CD4-positive, alpha-beta T cell (primary cell): Measurements from ENCODE around the gene PER3. TPM values are rescaled to one million over a fixed set of nuclear protein-coding genes. Genes with fewer than 3 reads are reported as not detected.

Experiments used
- ATAC-seq: fragments of 200-7000 bp; cut with Tn5 transposase; one replicate; pipeline ENCODE4 v1.10.0; 2022; ENCODE audit warnings: mild to moderate bottlenecking; ENCODE audit not compliant: poor library complexity
- CTCF ChIA-PET: fragments of 350-600 bp; sonication (Branson Sonifier 250); formaldehyde crosslinking; loops from one replicate; lab custom pipeline; 2021; ENCODE audit warnings: antibody characterized with exemption, inconsistent platforms; lab: Charles Lee
- POLR2A ChIA-PET: fragments of 350-600 bp; sonication (Branson Sonifier 250); formaldehyde crosslinking; loops from one replicate; lab custom pipeline; 2021; ENCODE audit warnings: antibody characterized with exemption, inconsistent platforms; lab: Charles Lee
- DNase-seq, 14 experiments: peaks; one replicate each; pipeline ENCODE4 v3.0.0-alpha.2; 2013 to 2020; ENCODE audit warnings: mixed read lengths in 2 of 14
- H3K27ac ChIP-seq, 2 donors: one replicate each; pipeline versions ENCODE4 v1.5.1 to v1.7.0; 2013; ENCODE audit warnings: low read length in 2 of 2, low read depth in 1 of 2, mild to moderate bottlenecking in 1 of 2
- H3K27me3 ChIP-seq, 2 experiments: 1 replicate in 1 of 2; 2 replicates in 1 of 2; pipeline versions ENCODE4 v1.6.1 to v1.7.0; 2013; ENCODE audit warnings: low read length in 2 of 2, control low read depth in 1 of 2, mild to moderate bottlenecking in 1 of 2, moderate library complexity in 1 of 2; ENCODE audit not compliant: insufficient read depth in 2 of 2, control insufficient read depth in 1 of 2
- H3K36me3 ChIP-seq: one replicate; pipeline ENCODE4 v1.6.1; 2013; ENCODE audit warnings: low read length, control low read depth; ENCODE audit not compliant: insufficient read depth
- H3K4me1 ChIP-seq: one replicate; pipeline ENCODE4 v1.6.1; 2013; ENCODE audit warnings: low read length, control low read depth; ENCODE audit not compliant: insufficient read depth
- H3K4me3 ChIP-seq: one replicate; pipeline ENCODE4 v1.5.1; 2013; ENCODE audit warnings: mild to moderate bottlenecking, low read length, moderate library complexity
- H3K9me3 ChIP-seq, 2 experiments: 1 replicate in 1 of 2; 2 replicates in 1 of 2; pipeline versions ENCODE4 v1.6.1 to v1.7.0; 2013; ENCODE audit warnings: low read length in 2 of 2, mild to moderate bottlenecking in 2 of 2, control low read depth in 1 of 2, moderate library complexity in 1 of 2; ENCODE audit not compliant: control insufficient read depth in 1 of 2, insufficient read depth in 1 of 2
- H3K27ac Mint-ChIP-seq: one replicate; pipeline ENCODE4 v1.8.0; 2020; ENCODE audit warnings: mixed read lengths
- H3K27me3 Mint-ChIP-seq: one replicate; pipeline ENCODE4 v1.8.0; 2021; ENCODE audit warnings: mixed read lengths
- H3K36me3 Mint-ChIP-seq: one replicate; pipeline ENCODE4 v1.8.0; 2021; ENCODE audit warnings: low read depth, mixed read lengths
- H3K4me1 Mint-ChIP-seq: one replicate; pipeline ENCODE4 v1.8.0; 2021; ENCODE audit warnings: low read depth, mixed read lengths
- H3K4me3 Mint-ChIP-seq: one replicate; pipeline ENCODE4 v1.8.0; 2020; ENCODE audit warnings: mild to moderate bottlenecking, mixed read lengths
- H3K9me3 Mint-ChIP-seq: one replicate; pipeline ENCODE4 v1.8.0; 2020; ENCODE audit warnings: mixed read lengths
- intact Hi-C, 2 experiments: fragments of 100-400 bp; cut with DNase I in 1 of 2; cut with micrococcal nuclease in 1 of 2; formaldehyde crosslinking; loops; one replicate each; pipeline versions ENCODE4 v1.15.1 to v1.9.0; 2023 to 2025; cut with DNase I, micrococcal nuclease
- total RNA-seq, 174 experiments: library from RNA in 2 of 174; stranded (reverse) in 2 of 174; gene quantifications; one replicate each; pipeline ENCODE4 v1.2.3 and lab custom pipeline; 2021 to 2026
- TF ChIP-seq, protein P1 (sequence below): fragments of 200-600 bp; IDR thresholded peaks from one replicate; pipeline ENCODE4 v1.8.0; 2022; ENCODE audit warnings: antibody characterized with exemption, mild to moderate bottlenecking

Gene PER3
- total RNA-seq, 2 experiments from 2014 or later: 10.1 to 11.4 TPM

- H3K27ac ChIP-seq: no peak overlapping the region
- H3K27me3 Mint-ChIP-seq: peaks cover 6% of the 10 kb centered on the region
- H3K36me3 Mint-ChIP-seq: no peaks in the 10 kb centered on the region
- no peaks in the 10 kb centered on the region for H3K4me1 ChIP-seq
- TF ChIP-seq, protein P1, sequence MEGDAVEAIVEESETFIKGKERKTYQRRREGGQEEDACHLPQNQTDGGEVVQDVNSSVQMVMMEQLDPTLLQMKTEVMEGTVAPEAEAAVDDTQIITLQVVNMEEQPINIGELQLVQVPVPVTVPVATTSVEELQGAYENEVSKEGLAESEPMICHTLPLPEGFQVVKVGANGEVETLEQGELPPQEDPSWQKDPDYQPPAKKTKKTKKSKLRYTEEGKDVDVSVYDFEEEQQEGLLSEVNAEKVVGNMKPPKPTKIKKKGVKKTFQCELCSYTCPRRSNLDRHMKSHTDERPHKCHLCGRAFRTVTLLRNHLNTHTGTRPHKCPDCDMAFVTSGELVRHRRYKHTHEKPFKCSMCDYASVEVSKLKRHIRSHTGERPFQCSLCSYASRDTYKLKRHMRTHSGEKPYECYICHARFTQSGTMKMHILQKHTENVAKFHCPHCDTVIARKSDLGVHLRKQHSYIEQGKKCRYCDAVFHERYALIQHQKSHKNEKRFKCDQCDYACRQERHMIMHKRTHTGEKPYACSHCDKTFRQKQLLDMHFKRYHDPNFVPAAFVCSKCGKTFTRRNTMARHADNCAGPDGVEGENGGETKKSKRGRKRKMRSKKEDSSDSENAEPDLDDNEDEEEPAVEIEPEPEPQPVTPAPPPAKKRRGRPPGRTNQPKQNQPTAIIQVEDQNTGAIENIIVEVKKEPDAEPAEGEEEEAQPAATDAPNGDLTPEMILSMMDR: no peak
- intact Hi-C loops: no loop called here
- no peak overlapping the region for H3K4me3 ChIP-seq
- H3K36me3 ChIP-seq: no peaks in the 10 kb centered on the region
- peaks cover 0 to 2% of the 10 kb centered on the region in 2 experiments for H3K27me3 ChIP-seq
- no peak for ATAC-seq
- H3K9me3 Mint-ChIP-seq: peaks cover 8% of the 10 kb centered on the region
- no peaks in the 10 kb centered on the region for H3K4me1 Mint-ChIP-seq
- ChIA-PET POLR2A (no interaction called here), CTCF (no interaction called here)
- no peak for DNase-seq
- peaks cover 5 to 25% of the 10 kb centered on the region in 2 experiments for H3K9me3 ChIP-seq
- no peak overlapping the region for H3K27ac Mint-ChIP-seq
- H3K4me3 Mint-ChIP-seq: no peak overlapping the region
Observed at GRCh38 chr1:7879228-7879627, 95.1 kb downstream of the PER3 start.

- ATAC-seq (no peak), DNase-seq (no peak)
- no peak overlapping the region for H3K27ac ChIP-seq
- intact Hi-C loops: no loop called here
- peaks cover 0 to 17% of the 10 kb centered on the region in 2 experiments for H3K27me3 ChIP-seq
- no peaks in the 10 kb centered on the region for H3K4me1 Mint-ChIP-seq
- H3K36me3 Mint-ChIP-seq: no peaks in the 10 kb centered on the region
- H3K27ac Mint-ChIP-seq: no peak overlapping the region
- H3K9me3 ChIP-seq: peaks cover 0 to 6% of the 10 kb centered on the region in 2 experiments
- peaks cover 3% of the 10 kb centered on the region for H3K4me1 ChIP-seq
- no peak overlapping the region for H3K4me3 Mint-ChIP-seq
- no peaks in the 10 kb centered on the region for H3K36me3 ChIP-seq
- ChIA-PET CTCF (no interaction called here), POLR2A (no interaction called here)
- H3K27me3 Mint-ChIP-seq: peaks cover 38% of the 10 kb centered on the region
- H3K9me3 Mint-ChIP-seq: no peaks in the 10 kb centered on the region
- TF ChIP-seq, protein P1: no peak
- H3K4me3 ChIP-seq: no peak overlapping the region
Observed at GRCh38 chr1:7884757-7885156, 100.7 kb downstream of the PER3 start.

- intact Hi-C loops: no loop called here
- Histone ChIP-seq H3K4me3 (no peak overlapping the region), H3K4me1 (peaks cover 3% of the 10 kb centered on the region), H3K9me3 (peaks cover 0 to 6% of the 10 kb centered on the region in 2 experiments), H3K27ac (no peak overlapping the region), H3K27me3 (peaks cover 0 to 17% of the 10 kb centered on the region in 2 experiments), H3K36me3 (no peaks in the 10 kb centered on the region)
- DNase-seq (peak in 4 of 14 experiments; percentile 8 to 49 (median 16)), ATAC-seq (no peak)
- CTCF ChIA-PET: no interaction called here
- TF ChIP-seq, protein P1: no peak
- H3K36me3 Mint-ChIP-seq: no peaks in the 10 kb centered on the region
- H3K4me3 Mint-ChIP-seq: no peak overlapping the region
- H3K27ac Mint-ChIP-seq: no peak overlapping the region
- peaks cover 42% of the 10 kb centered on the region for H3K27me3 Mint-ChIP-seq
- POLR2A ChIA-PET: no interaction called here
- H3K9me3 Mint-ChIP-seq: no peaks in the 10 kb centered on the region
- H3K4me1 Mint-ChIP-seq: no peaks in the 10 kb centered on the region
Observed at GRCh38 chr1:7885513-7886404, 101.7 kb downstream of the PER3 start.
